Gastroesophageal sphincter (tissue), 4 donors: ENCODE measurements around the gene ATF3. TPM values are rescaled to one million over a fixed set of nuclear protein-coding genes. Genes with fewer than 3 reads are reported as not detected.

Experiments used
- ATAC-seq: fragments of 150-250 bp; one replicate; pipeline ENCODE4 v1.9.1; 2016; ENCODE audit warnings: mild to moderate bottlenecking, moderate library complexity
- H3K27ac ChIP-seq, 4 donors: fragments of 200-600 bp; sonication (generic) in 3 of 4; 1 replicate in 3 of 4; 2 replicates in 1 of 4; pipeline ENCODE4 v1.5.1; 2016 to 2019
- H3K27me3 ChIP-seq: fragments of 200-600 bp; sonication (generic); one replicate; pipeline ENCODE4 v1.5.1; 2019
- H3K36me3 ChIP-seq, 2 donors: fragments of 200-600 bp; sonication (generic); one replicate each; pipeline ENCODE4 v1.5.1; 2019; ENCODE audit warnings: control low read depth in 1 of 2
- H3K4me1 ChIP-seq, 3 donors: fragments of 200-600 bp; sonication (generic); 1 replicate in 2 of 3; 2 replicates in 1 of 3; pipeline ENCODE4 v1.5.1; 2016 to 2019; ENCODE audit warnings: control low read depth in 2 of 3
- H3K4me3 ChIP-seq, 2 donors: fragments of 200-600 bp; sonication (generic); one replicate each; pipeline ENCODE4 v1.5.1; 2019; ENCODE audit warnings: mild to moderate bottlenecking in 1 of 2, moderate library complexity in 1 of 2
- H3K9me3 ChIP-seq, 3 donors: fragments of 200-600 bp; sonication (generic); one replicate each; pipeline ENCODE4 v1.5.1; 2017 to 2019; ENCODE audit warnings: control low read depth in 2 of 3
- EP300 ChIP-seq: sonication (generic); formaldehyde crosslinking; IDR thresholded peaks from one replicate; pipeline ENCODE4 v1.6.1; 2017; ENCODE audit warnings: antibody characterized with exemption, mild to moderate bottlenecking
- POLR2A ChIP-seq, 2 donors: fragments of 450-650 bp; IDR thresholded peaks; one replicate each; pipeline ENCODE4 v1.6.1; 2017; ENCODE audit warnings: antibody characterized with exemption in 2 of 2, mild to moderate bottlenecking in 2 of 2, moderate library complexity in 1 of 2
- POLR2AphosphoS5 ChIP-seq: sonication (generic); formaldehyde crosslinking; IDR thresholded peaks from one replicate; pipeline ENCODE4 v1.6.1; 2017; ENCODE audit warnings: antibody characterized with exemption
- WGBS, 2 donors: methylation state at CpG; one replicate each; pipeline ENCODE4 v1.1.5; 2018; ENCODE audit warnings: low coverage in 1 of 2; 5-methylcytosine and 5-hydroxymethylcytosine counted together
- total RNA-seq, 4 donors: library from RNA; depleted of rRNA; stranded (reverse); fragments of >200 nt; gene quantifications; one replicate each; pipeline ENCODE4 v1.1.0, GENCODE V29; 2016
- TF ChIP-seq, protein P1 (sequence below), 4 experiments: fragments of 200-600 bp in 2 of 4; fragments of 450-650 bp in 2 of 4; sonication (generic) in 1 of 4; IDR thresholded peaks; one replicate each; pipeline ENCODE4 v1.5.1; 2017 to 2019; ENCODE audit warnings: antibody characterized with exemption in 4 of 4, mild to moderate bottlenecking in 2 of 4, moderate library complexity in 2 of 4

Gene ATF3
- total RNA-seq, 4 donors from 2014 or later = 4.0 to 17.2 (median 9.4) TPM

DNA sequence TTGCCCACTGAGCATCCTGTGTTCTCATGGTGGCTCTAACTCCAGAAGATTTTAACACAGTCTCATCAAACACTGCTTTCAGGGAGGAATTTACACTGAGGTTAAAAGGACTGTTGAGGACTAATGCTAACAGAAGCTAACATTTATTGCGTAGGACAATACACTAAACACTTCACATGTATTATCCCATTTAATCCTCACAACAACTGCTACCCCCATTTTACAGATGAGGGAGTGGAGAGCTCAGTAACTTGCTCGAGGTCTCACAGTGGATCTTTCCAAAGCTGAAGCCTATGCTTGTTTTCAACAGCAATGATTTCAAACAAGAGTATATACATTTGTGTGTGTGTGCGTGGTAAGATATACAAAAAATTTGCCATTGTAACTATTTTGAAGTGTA is 13.9 kb downstream of the ATF3 start:
- H3K36me3 ChIP-seq = peaks cover 0 to 38% of the 10 kb centered on the region in 2 donors
- H3K9me3 ChIP-seq = no peaks in the 10 kb centered on the region
- no peak overlapping the region for H3K27ac ChIP-seq
- WGBS, 2 donors = 92 to 100% methylated on average over 3 of the region's 3 CpGs
- TF ChIP-seq EP300 (no peak), POLR2AphosphoS5 (no peak), POLR2A (IDR thresholded peaks at IDR 0.05) (no peak)
- TF ChIP-seq, protein P1, sequence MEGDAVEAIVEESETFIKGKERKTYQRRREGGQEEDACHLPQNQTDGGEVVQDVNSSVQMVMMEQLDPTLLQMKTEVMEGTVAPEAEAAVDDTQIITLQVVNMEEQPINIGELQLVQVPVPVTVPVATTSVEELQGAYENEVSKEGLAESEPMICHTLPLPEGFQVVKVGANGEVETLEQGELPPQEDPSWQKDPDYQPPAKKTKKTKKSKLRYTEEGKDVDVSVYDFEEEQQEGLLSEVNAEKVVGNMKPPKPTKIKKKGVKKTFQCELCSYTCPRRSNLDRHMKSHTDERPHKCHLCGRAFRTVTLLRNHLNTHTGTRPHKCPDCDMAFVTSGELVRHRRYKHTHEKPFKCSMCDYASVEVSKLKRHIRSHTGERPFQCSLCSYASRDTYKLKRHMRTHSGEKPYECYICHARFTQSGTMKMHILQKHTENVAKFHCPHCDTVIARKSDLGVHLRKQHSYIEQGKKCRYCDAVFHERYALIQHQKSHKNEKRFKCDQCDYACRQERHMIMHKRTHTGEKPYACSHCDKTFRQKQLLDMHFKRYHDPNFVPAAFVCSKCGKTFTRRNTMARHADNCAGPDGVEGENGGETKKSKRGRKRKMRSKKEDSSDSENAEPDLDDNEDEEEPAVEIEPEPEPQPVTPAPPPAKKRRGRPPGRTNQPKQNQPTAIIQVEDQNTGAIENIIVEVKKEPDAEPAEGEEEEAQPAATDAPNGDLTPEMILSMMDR (IDR thresholded peaks at IDR 0.05) = no peak
- H3K4me3 ChIP-seq = no peak overlapping the region
- no peaks in the 10 kb centered on the region for H3K27me3 ChIP-seq
- ATAC-seq = no peak
- H3K4me1 ChIP-seq = no peaks in the 10 kb centered on the region

GRCh38 chr1:212622906-212623305 is 14.3 kb downstream of the ATF3 start:
- Histone ChIP-seq H3K27me3 (no peaks in the 10 kb centered on the region), H3K36me3 (peaks cover 0 to 34% of the 10 kb centered on the region in 2 donors), H3K9me3 (no peaks in the 10 kb centered on the region), H3K27ac (no peak overlapping the region), H3K4me1 (no peaks in the 10 kb centered on the region), H3K4me3 (no peak overlapping the region)
- 69 to 93% methylated on average over 4 of the region's 4 CpGs for WGBS, 2 donors
- TF ChIP-seq, protein P1 (IDR thresholded peaks at IDR 0.05) = no peak
- TF ChIP-seq POLR2AphosphoS5 (no peak), POLR2A (IDR thresholded peaks at IDR 0.05) (no peak), EP300 (no peak)
- ATAC-seq = no peak

- no peaks in the 10 kb centered on the region for H3K4me1 ChIP-seq
- no peaks in the 10 kb centered on the region for H3K27me3 ChIP-seq
- 84 to 87% methylated on average over 2 of the region's 2 CpGs for whole genome bisulfite sequencing, 2 donors
- H3K36me3 ChIP-seq = peaks cover 0 to 27% of the 10 kb centered on the region in 2 donors
- H3K9me3 ChIP-seq = no peaks in the 10 kb centered on the region
- TF ChIP-seq, protein P1 (IDR thresholded peaks at IDR 0.05) = no peak
- no peak for TF ChIP-seq EP300
- no peak for TF ChIP-seq POLR2AphosphoS5
- no peak for TF ChIP-seq POLR2A (IDR thresholded peaks at IDR 0.05)
- no peak for ATAC-seq
- H3K4me3 ChIP-seq = no peak overlapping the region
- H3K27ac ChIP-seq = no peak overlapping the region
These were observed 15.0 kb downstream of the ATF3 start for GRCh38 chr1:212623603-212624002.

- ATAC-seq = no peak
- H3K27ac ChIP-seq = no peak overlapping the region
- H3K4me1 ChIP-seq = no peaks in the 10 kb centered on the region
- H3K4me3 ChIP-seq = no peak overlapping the region
- TF ChIP-seq EP300 = no peak
- no peak for TF ChIP-seq POLR2A (IDR thresholded peaks at IDR 0.05)
- no peak for TF ChIP-seq POLR2AphosphoS5
- TF ChIP-seq, protein P1 (IDR thresholded peaks at IDR 0.05) = no peak
- H3K9me3 ChIP-seq = no peaks in the 10 kb centered on the region
- WGBS, 2 donors = 81 to 84% methylated on average over 7 to 8 of the region's 18 CpGs
- H3K36me3 ChIP-seq = peaks cover 0 to 13% of the 10 kb centered on the region in 2 donors
- H3K27me3 ChIP-seq = no peaks in the 10 kb centered on the region
These were observed 16.5 kb downstream of the ATF3 start for GRCh38 chr1:212624976-212625501.

GRCh38 chr1:212625781-212626450 is 17.4 kb downstream of the ATF3 start:
- peaks cover 0 to 5% (median 0%) of the 10 kb centered on the region in 3 donors for H3K4me1 ChIP-seq
- no peak for ATAC-seq
- no peaks in the 10 kb centered on the region for H3K27me3 ChIP-seq
- H3K36me3 ChIP-seq = peaks cover 0 to 4% of the 10 kb centered on the region in 2 donors
- H3K4me3 ChIP-seq = no peak overlapping the region
- WGBS, 2 donors = 87 to 90% methylated on average over 4 to 7 of the region's 19 CpGs
- H3K27ac ChIP-seq = no peak overlapping the region
- TF ChIP-seq POLR2A (IDR thresholded peaks at IDR 0.05) = no peak
- TF ChIP-seq, protein P1 (IDR thresholded peaks at IDR 0.05) = no peak
- no peak for TF ChIP-seq EP300
- TF ChIP-seq POLR2AphosphoS5 = no peak
- no peaks in the 10 kb centered on the region for H3K9me3 ChIP-seq
